H9 (cell line): Measurements from ENCODE around the gene ARFGEF2. TPM values are rescaled to one million over a fixed set of nuclear protein-coding genes. Genes with fewer than 3 reads are reported as not detected.

Source experiments
- DNase-seq: peaks from one replicate; pipeline ENCODE4 v3.0.0-alpha.2; 2017
- H2AFZ ChIP-seq: one replicate; pipeline ENCODE4 v1.6.1; 2013; ENCODE audit warnings: mild to moderate bottlenecking, low read length, control low read depth, moderate library complexity
- H2AK5ac ChIP-seq: 2 replicates; pipeline ENCODE4 v1.6.1; 2013; ENCODE audit warnings: low read length, control low read depth, mixed read lengths; ENCODE audit not compliant: insufficient read length
- H2BK120ac ChIP-seq: one replicate; pipeline ENCODE4 v1.6.1; 2013; ENCODE audit warnings: low read depth, mild to moderate bottlenecking, low read length, control low read depth, inconsistent platforms; ENCODE audit not compliant: poor library complexity, severe bottlenecking
- H2BK12ac ChIP-seq: 2 replicates; pipeline ENCODE4 v1.6.1; 2013; ENCODE audit warnings: low read length, control low read depth, mixed read lengths, low read depth; ENCODE audit not compliant: insufficient read length
- H2BK15ac ChIP-seq: 2 replicates; pipeline ENCODE4 v1.6.1; 2013; ENCODE audit warnings: low read depth, low read length, control low read depth
- H2BK20ac ChIP-seq: one replicate; pipeline ENCODE4 v1.6.1; 2013; ENCODE audit warnings: low read depth, mild to moderate bottlenecking, low read length, control low read depth, inconsistent platforms; ENCODE audit not compliant: poor library complexity, severe bottlenecking
- H2BK5ac ChIP-seq: 2 replicates; pipeline ENCODE4 v1.6.1; 2013; ENCODE audit warnings: low read length, control low read depth, mixed read lengths; ENCODE audit not compliant: insufficient read length
- H3K14ac ChIP-seq: 2 replicates; pipeline ENCODE4 v1.6.1; 2013; ENCODE audit warnings: low read length, control low read depth; ENCODE audit not compliant: insufficient read depth
- H3K18ac ChIP-seq: 2 replicates; pipeline ENCODE4 v1.6.1; 2013; ENCODE audit warnings: low read depth, mild to moderate bottlenecking, mixed read lengths, low read length, control low read depth; ENCODE audit not compliant: insufficient read length
- H3K23ac ChIP-seq: 2 replicates; pipeline ENCODE4 v1.6.1; 2013; ENCODE audit warnings: low read length, control low read depth, mixed read lengths, low read depth; ENCODE audit not compliant: insufficient read length
- H3K23me2 ChIP-seq: 2 replicates; pipeline ENCODE4 v1.6.1; 2013; ENCODE audit warnings: low read depth, mild to moderate bottlenecking, mixed read lengths, low read length, control low read depth; ENCODE audit not compliant: insufficient read length, poor library complexity, severe bottlenecking
- H3K27ac ChIP-seq: 2 replicates; pipeline ENCODE4 v1.5.1; 2013; ENCODE audit warnings: low read length, control low read depth, mixed read lengths, low read depth; ENCODE audit not compliant: insufficient read length
- H3K27me3 ChIP-seq: 2 replicates; pipeline ENCODE4 v1.6.1; 2013; ENCODE audit warnings: low read length, control low read depth, inconsistent platforms; ENCODE audit not compliant: insufficient read depth
- H3K4ac ChIP-seq: 2 replicates; pipeline ENCODE4 v1.6.1; 2013; ENCODE audit warnings: low read depth, mild to moderate bottlenecking, control low read depth, inconsistent platforms, low read length, moderate library complexity
- H3K4me1 ChIP-seq: 2 replicates; pipeline ENCODE4 v1.6.1; 2013; ENCODE audit warnings: low read length, control low read depth, inconsistent platforms; ENCODE audit not compliant: insufficient read depth
- H3K4me2 ChIP-seq: 2 replicates; pipeline ENCODE4 v1.6.1; 2013; ENCODE audit warnings: low read length, control low read depth, mixed read lengths; ENCODE audit not compliant: insufficient read length, insufficient read depth
- H3K56ac ChIP-seq: 2 replicates; pipeline ENCODE4 v1.6.1; 2013; ENCODE audit warnings: low read depth, mild to moderate bottlenecking, mixed read lengths, low read length, control low read depth; ENCODE audit not compliant: insufficient read length
- H3K79me1 ChIP-seq: 2 replicates; pipeline ENCODE4 v1.6.1; 2013; ENCODE audit warnings: low read depth, mild to moderate bottlenecking, moderate library complexity, low read length, control low read depth, inconsistent platforms; ENCODE audit not compliant: insufficient read depth, poor library complexity, severe bottlenecking
- H3K79me2 ChIP-seq: 2 replicates; pipeline ENCODE4 v1.6.1; 2013; ENCODE audit warnings: low read length, control low read depth, inconsistent platforms; ENCODE audit not compliant: insufficient read depth
- H3K9ac ChIP-seq: 2 replicates; pipeline ENCODE4 v1.6.1; 2013; ENCODE audit warnings: low read length, control low read depth, mixed read lengths; ENCODE audit not compliant: insufficient read length; ENCODE audit errors: extremely low read depth
- H3K9me3 ChIP-seq: one replicate; pipeline ENCODE4 v1.6.1; 2013; ENCODE audit warnings: low read depth, low read length, inconsistent platforms; ENCODE audit not compliant: control insufficient read depth
- H3T11ph ChIP-seq: one replicate; pipeline ENCODE4 v1.6.1; 2013; ENCODE audit warnings: mild to moderate bottlenecking, low read length, control low read depth, inconsistent platforms
- H4K20me1 ChIP-seq: one replicate; pipeline ENCODE4 v1.6.1; 2013; ENCODE audit not compliant: control insufficient read depth, insufficient read length, insufficient read depth
- H4K5ac ChIP-seq: 2 replicates; pipeline ENCODE4 v1.6.1; 2013; ENCODE audit warnings: low read depth, mild to moderate bottlenecking, mixed read lengths, low read length, control low read depth; ENCODE audit not compliant: insufficient read length
- H4K8ac ChIP-seq: replicated peaks from 2 replicates; pipeline ENCODE4 v1.6.1; 2013; ENCODE audit warnings: low read length, control low read depth, mixed read lengths, low read depth; ENCODE audit not compliant: insufficient read length
- H4K91ac ChIP-seq: 2 replicates; pipeline ENCODE4 v1.6.1; 2013; ENCODE audit warnings: low read depth, mild to moderate bottlenecking, moderate library complexity, mixed read lengths, low read length, control low read depth; ENCODE audit not compliant: insufficient read length
- H3K27ac Mint-ChIP-seq, 3 experiments: 2 replicates in 2 of 3; 3 replicates in 1 of 3; pipeline ENCODE4 v1.8.0; 2020 to 2021; ENCODE audit warnings: mixed read lengths in 3 of 3, mild to moderate bottlenecking in 1 of 3, moderate library complexity in 1 of 3
- H3K27me3 Mint-ChIP-seq: 2 replicates; pipeline ENCODE4 v1.8.0; 2021; ENCODE audit warnings: low read depth, mild to moderate bottlenecking, moderate library complexity, mixed read lengths
- H3K36me3 Mint-ChIP-seq, 3 experiments: 2 replicates in 2 of 3; 3 replicates in 1 of 3; pipeline ENCODE4 v1.8.0; 2020 to 2021; ENCODE audit warnings: low read depth in 3 of 3, mixed read lengths in 3 of 3; ENCODE audit not compliant: insufficient read depth in 1 of 3
- H3K4me1 Mint-ChIP-seq, 2 experiments: 2 replicates each; pipeline ENCODE4 v1.8.0; 2020; ENCODE audit warnings: mixed read lengths in 2 of 2
- H3K4me3 Mint-ChIP-seq, 2 experiments: 2 replicates in 1 of 2; 3 replicates in 1 of 2; pipeline ENCODE4 v1.8.0; 2020 to 2021; ENCODE audit warnings: mild to moderate bottlenecking in 2 of 2, mixed read lengths in 2 of 2, moderate library complexity in 1 of 2
- H3K9me3 Mint-ChIP-seq, 2 experiments: 2 replicates in 1 of 2; 3 replicates in 1 of 2; pipeline ENCODE4 v1.8.0; 2020; ENCODE audit warnings: mild to moderate bottlenecking in 2 of 2, mixed read lengths in 2 of 2, moderate library complexity in 1 of 2
- CTCF ChIP-seq: fragments of 200-600 bp; sonication (generic); conservative IDR thresholded peaks from 3 replicates; pipeline ENCODE4 v1.8.0; 2021; ENCODE audit warnings: antibody characterized with exemption, mild to moderate bottlenecking
- WGBS: extraction: QIAGEN DNeasy Blood & Tissue Kit; methylation state at CpG from one replicate; pipeline ENCODE4 v1.1.7; 2013; ENCODE audit warnings: missing lambda C conversion rate, low lambda C conversion rate, mixed read lengths; ENCODE audit not compliant: insufficient read length; ENCODE audit errors: extremely low coverage; 5-methylcytosine and 5-hydroxymethylcytosine counted together
- total RNA-seq: library from RNA; stranded (reverse); gene quantifications from 2 replicates; pipeline ENCODE4 v1.2.1, GENCODE V29; 2021

ARFGEF2 gene
- total RNA-seq, 1 experiment from 2014 or later: 16.6 TPM

- H3K4me1 ChIP-seq: no peaks in the 10 kb centered on the region
- no peak overlapping the region for H2BK120ac ChIP-seq
- H3K4me3 Mint-ChIP-seq: no peak overlapping the region
- H3K9me3 ChIP-seq: peaks cover 17% of the 10 kb centered on the region
- H3K79me2 ChIP-seq: no peaks in the 10 kb centered on the region
- no CpG with 5 or more reads among the region's 2 CpGs for WGBS
- no peaks in the 10 kb centered on the region for H3K4me1 Mint-ChIP-seq
- no peaks in the 10 kb centered on the region for H4K20me1 ChIP-seq
- no peak overlapping the region for H3K56ac ChIP-seq
- H4K8ac ChIP-seq: no peak overlapping the region
- no peak overlapping the region for H3K27ac ChIP-seq
- H3K4ac ChIP-seq: no peak overlapping the region
- no peak overlapping the region for H4K5ac ChIP-seq
- no peak overlapping the region for H2AFZ ChIP-seq
- no peaks in the 10 kb centered on the region for H3K27me3 ChIP-seq
- H3K18ac ChIP-seq: no peak overlapping the region
- H3K23me2 ChIP-seq: no peaks in the 10 kb centered on the region
- no peak overlapping the region for H2BK15ac ChIP-seq
- no peaks in the 10 kb centered on the region for H3K79me1 ChIP-seq
- H3K27me3 Mint-ChIP-seq: no peaks in the 10 kb centered on the region
- H3K23ac ChIP-seq: no peak overlapping the region
- no peak overlapping the region for H4K91ac ChIP-seq
- H3K4me2 ChIP-seq: no peak overlapping the region
- TF ChIP-seq CTCF: peak; percentile 30; the same call in 2 of the 3 replicates
- no peak for DNase-seq
- peaks cover 10 to 16% of the 10 kb centered on the region in 2 experiments for H3K9me3 Mint-ChIP-seq
- H3K14ac ChIP-seq: no peak overlapping the region
- no peak overlapping the region for H3K27ac Mint-ChIP-seq
- H2BK20ac ChIP-seq: no peak overlapping the region
- H3T11ph ChIP-seq: no peak overlapping the region
- peaks cover 43 to 90% (median 69%) of the 10 kb centered on the region in 3 experiments for H3K36me3 Mint-ChIP-seq
- H3K9ac ChIP-seq: no peak overlapping the region
- H2BK12ac ChIP-seq: no peak overlapping the region
- no peak overlapping the region for H2AK5ac ChIP-seq
- no peak overlapping the region for H2BK5ac ChIP-seq
Measured at GRCh38 chr20:48986899-48987298, 65.4 kb downstream of the ARFGEF2 start.
